AG04450 (cell line): ENCODE results near the gene REN. TPM values are rescaled to one million over a fixed set of nuclear protein-coding genes. Genes with fewer than 3 reads are reported as not detected.

Experiments used
- CTCF ChIA-PET: fragments of 300-600, 350-600 bp; formaldehyde crosslinking; extraction: SDS; loops from one replicate; lab custom pipeline; 2022; ENCODE audit warnings: antibody characterized with exemption, inconsistent platforms; lab: Charles Lee
- POLR2A ChIA-PET: fragments of 350-600 bp; formaldehyde crosslinking; extraction: SDS; loops from one replicate; lab custom pipeline; 2021; ENCODE audit warnings: antibody characterized with exemption, inconsistent platforms; lab: Yijun Ruan, JAX
- DNase-seq: peaks from one replicate; pipeline ENCODE4 v3.0.0-alpha.2; 2011; ENCODE audit warnings: low read depth, low spot score
- H3K27ac ChIP-seq: one replicate; pipeline ENCODE4 v1.5.1; 2012; ENCODE audit warnings: low read depth, low read length, control low read depth
- H3K27me3 ChIP-seq: one replicate; pipeline ENCODE4 v1.6.0; 2012; ENCODE audit warnings: low read length; ENCODE audit not compliant: control insufficient read depth, insufficient read depth
- H3K4me3 ChIP-seq: 2 replicates; pipeline ENCODE4 v1.5.1; 2011; ENCODE audit warnings: mild to moderate bottlenecking, low read depth, low read length, control low read depth
- H3K9me3 ChIP-seq: 2 replicates; pipeline ENCODE4 v1.5.1; 2012; ENCODE audit warnings: low read length; ENCODE audit not compliant: control insufficient read depth, insufficient read depth
- CTCF ChIP-seq: IDR thresholded peaks from 2 replicates; pipeline ENCODE4 v1.5.1; 2011; ENCODE audit warnings: low read depth, low read length, control low read depth, inconsistent platforms
- polyA plus RNA-seq: library from polyadenylated mRNA; depleted of rRNA; stranded (reverse); fragments of >200 nt; gene quantifications from 2 replicates; pipeline ENCODE4 v1.2.3, GENCODE V29; 2011

The REN gene
- polyA plus RNA-seq, 1 experiment: 0.72 TPM

DNA sequence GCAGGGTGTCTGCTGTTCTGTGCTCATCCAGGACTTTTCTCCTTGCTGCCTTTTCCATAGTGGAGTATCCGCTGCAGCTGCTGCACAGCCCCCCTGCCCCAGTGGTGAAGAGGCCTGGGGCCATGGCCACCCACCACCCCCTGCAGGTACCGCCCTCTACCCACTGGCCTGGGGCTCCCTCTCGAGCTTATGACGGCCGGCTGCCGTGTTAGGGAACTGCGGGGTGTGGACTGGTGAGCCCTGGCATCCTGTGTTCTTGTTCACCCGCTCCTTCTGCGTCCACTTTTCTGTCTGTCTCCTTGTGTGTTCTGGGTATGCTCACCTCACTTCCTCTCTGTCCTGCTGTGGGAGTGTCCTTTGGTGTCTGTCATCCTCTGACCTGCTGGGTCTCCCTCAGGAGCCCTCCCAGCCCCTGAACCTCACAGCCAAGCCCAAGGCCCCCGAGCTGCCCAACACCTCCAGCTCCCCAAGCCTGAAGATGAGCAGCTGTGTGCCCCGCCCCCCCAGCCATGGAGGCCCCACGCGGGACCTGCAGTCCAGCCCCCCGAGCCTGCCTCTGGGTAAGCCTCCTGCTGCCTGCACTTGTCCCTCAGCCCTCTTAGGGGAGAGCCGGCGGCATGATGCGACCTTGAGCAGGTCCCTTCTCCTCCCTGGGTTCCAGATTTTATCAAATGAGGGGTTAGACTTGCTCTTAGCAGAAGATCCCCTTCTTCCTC is 44.1 kb downstream of the REN start:
- POLR2A ChIA-PET: interaction anchor here (0.6 kb wide), 1 partner anchor 209 kb away, joined by 3 read pairs; no protein-coding TSS in a partner anchor
- Histone ChIP-seq H3K27ac (no peak overlapping the region), H3K4me3 (no peak overlapping the region), H3K9me3 (no peaks in the 10 kb centered on the region; the same call in 1 of the 2 replicates), H3K27me3 (no peaks in the 10 kb centered on the region)
- no peak for TF ChIP-seq CTCF
- CTCF ChIA-PET: interaction anchor here (1.0 to 1.8 kb wide), 2 partner anchors 49 to 251 kb away, joined by 4 to 8 read pairs; no protein-coding TSS in a partner anchor
- DNase-seq: no peak

DNA sequence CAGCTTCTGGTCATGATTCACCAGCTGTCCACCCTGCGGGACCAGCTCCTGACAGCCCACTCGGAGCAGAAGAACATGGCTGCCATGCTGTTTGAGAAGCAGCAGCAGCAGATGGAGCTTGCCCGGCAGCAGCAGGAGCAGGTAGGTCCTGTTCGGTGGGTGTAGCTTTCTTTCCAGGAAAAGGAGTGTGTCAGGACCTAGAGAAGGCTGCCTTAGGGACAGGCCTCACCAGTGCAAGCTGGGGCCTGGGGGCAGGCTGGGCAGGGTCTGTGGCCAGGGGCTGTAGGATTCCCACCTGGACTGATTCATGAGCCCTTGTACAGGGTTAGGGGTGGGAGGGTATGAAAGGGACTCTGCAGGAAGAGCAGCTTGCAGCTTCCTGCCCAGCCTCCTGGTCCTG is 49.6 kb downstream of the REN start:
- no peaks in the 10 kb centered on the region for H3K27me3 ChIP-seq
- no peak for DNase-seq
- ChIA-PET POLR2A (no interaction called here), CTCF (interaction anchor here (1.1 to 2.0 kb wide), 2 partner anchors 13 to 245 kb away, joined by 5 to 29 read pairs; no protein-coding TSS in a partner anchor)
- H3K9me3 ChIP-seq: no peaks in the 10 kb centered on the region
- no peak overlapping the region for H3K27ac ChIP-seq
- no peak for TF ChIP-seq CTCF
- H3K4me3 ChIP-seq: no peak overlapping the region

- no peak for DNase-seq
- CTCF ChIA-PET: interaction anchor here (0.6 to 2.2 kb wide), 5 partner anchors 14 to 264 kb away, joined by 3 to 29 read pairs (median 6); no protein-coding TSS in a partner anchor
- H3K4me3 ChIP-seq: no peak overlapping the region
- H3K9me3 ChIP-seq: no peaks in the 10 kb centered on the region
- H3K27me3 ChIP-seq: no peaks in the 10 kb centered on the region
- no peak overlapping the region for H3K27ac ChIP-seq
- no peak for TF ChIP-seq CTCF
- POLR2A ChIA-PET: no interaction called here
Measured at GRCh38 chr1:204115116-204115515, 51.0 kb downstream of the REN start.

DNA sequence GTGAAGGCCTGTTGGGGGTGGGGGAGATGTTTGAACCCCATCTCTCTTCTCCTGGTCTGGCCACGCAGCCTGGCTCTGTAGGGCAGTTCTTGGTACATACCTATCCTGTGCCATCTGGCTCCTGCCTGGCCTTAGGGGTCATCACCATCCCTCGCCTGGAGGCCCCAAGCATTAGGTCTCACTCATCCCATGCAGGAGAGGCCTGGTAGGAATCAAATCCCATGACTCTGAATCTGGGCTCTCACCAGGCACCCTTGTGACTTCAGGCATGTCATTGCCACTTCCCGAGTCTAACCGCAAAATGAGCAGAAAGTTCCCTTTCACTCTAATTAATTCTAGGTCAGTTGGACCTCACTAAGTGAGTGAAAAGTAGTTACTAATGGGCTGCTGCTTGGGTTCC is 51.5 kb downstream of the REN start:
- H3K27me3 ChIP-seq: no peaks in the 10 kb centered on the region
- POLR2A ChIA-PET: no interaction called here
- CTCF ChIA-PET: interaction anchor here (2.2 kb wide), 1 partner anchor 243 kb away, joined by 11 read pairs; no protein-coding TSS in a partner anchor
- no peaks in the 10 kb centered on the region for H3K9me3 ChIP-seq
- H3K4me3 ChIP-seq: no peak overlapping the region
- no peak for TF ChIP-seq CTCF
- DNase-seq: no peak
- H3K27ac ChIP-seq: no peak overlapping the region

- no peak for DNase-seq
- TF ChIP-seq CTCF: no peak
- Histone ChIP-seq H3K9me3 (no peaks in the 10 kb centered on the region), H3K27ac (no peak overlapping the region), H3K4me3 (no peak overlapping the region), H3K27me3 (peaks cover 2% of the 10 kb centered on the region)
- ChIA-PET POLR2A (no interaction called here), CTCF (interaction anchor here (0.6 to 2.2 kb wide), 5 partner anchors 13 to 243 kb away, joined by 4 to 11 read pairs (median 4); no protein-coding TSS in a partner anchor)
Measured at GRCh38 chr1:204113896-204114295, 52.2 kb downstream of the REN start.
